H1 (cell line): ENCODE results near the gene DHRS1. TPM values are rescaled to one million over a fixed set of nuclear protein-coding genes. Genes with fewer than 3 reads are reported as not detected.

Source experiments
- CTCF ChIA-PET: fragments of 300-600 bp; sonication (Branson Sonifier 250); formaldehyde crosslinking; loops from one replicate; lab custom pipeline; 2021; ENCODE audit not compliant: partially characterized antibody; lab: Charles Lee
- POLR2A ChIA-PET: fragments of 300-600 bp; sonication (Branson Sonifier 250); formaldehyde crosslinking; loops from one replicate; lab custom pipeline; 2021; ENCODE audit warnings: inconsistent platforms; ENCODE audit not compliant: partially characterized antibody; lab: Charles Lee
- DNase-seq, 2 experiments: peaks; one replicate each; pipeline versions ENCODE4 v3.0.0 to v3.0.0-alpha.2; 2010 to 2022; ENCODE audit warnings: low spot score in 2 of 2, low read depth in 1 of 2, mixed read lengths in 1 of 2
- FAIRE-seq: peaks from 2 replicates; lab custom pipeline; 2011; peaks lifted over from hg19 to GRCh38; lab: Jason Lieb, UNC
- H2AFZ ChIP-seq: 2 replicates; pipeline ENCODE4 v1.8.1; 2012; ENCODE audit warnings: low read length, inconsistent platforms
- H2AK5ac ChIP-seq: 2 replicates; pipeline ENCODE4 v1.6.1; 2013; ENCODE audit warnings: low read depth, low read length
- H2BK120ac ChIP-seq: replicated peaks from 2 replicates; pipeline ENCODE3; 2013; ENCODE audit warnings: low read depth, low read length, inconsistent platforms
- H2BK12ac ChIP-seq: 2 replicates; pipeline ENCODE4 v1.6.1; 2013; ENCODE audit warnings: low read depth, low read length
- H2BK15ac ChIP-seq: 2 replicates; pipeline ENCODE4 v1.6.1; 2013; ENCODE audit warnings: low read length
- H2BK20ac ChIP-seq: 2 replicates; pipeline ENCODE4 v1.6.1; 2013; ENCODE audit warnings: low read length
- H2BK5ac ChIP-seq: 2 replicates; pipeline ENCODE4 v1.6.1; 2013; ENCODE audit warnings: low read depth, low read length
- H3K14ac ChIP-seq: 2 replicates; pipeline ENCODE4 v1.6.1; 2013; ENCODE audit warnings: inconsistent platforms; ENCODE audit not compliant: insufficient read length
- H3K18ac ChIP-seq: 2 replicates; pipeline ENCODE4 v1.6.1; 2013; ENCODE audit warnings: low read length; ENCODE audit errors: extremely low read depth
- H3K23ac ChIP-seq: 2 replicates; pipeline ENCODE4 v1.6.1; 2013; ENCODE audit warnings: inconsistent platforms; ENCODE audit not compliant: insufficient read length
- H3K23me2 ChIP-seq: 2 replicates; pipeline ENCODE4 v1.6.1; 2013; ENCODE audit warnings: low read depth, low read length
- H3K27ac ChIP-seq: 2 replicates; pipeline ENCODE4 v1.6.1; 2011; ENCODE audit warnings: low read depth, low read length, inconsistent platforms
- H3K27me3 ChIP-seq, 4 experiments: replicated peaks in 1 of 4; 1 replicate in 1 of 4; 2 replicates in 3 of 4; pipeline versions ENCODE4 v1.6.1 to v1.8.1; 2011 to 2013; ENCODE audit warnings: low read length in 3 of 4, mild to moderate bottlenecking in 3 of 4, inconsistent platforms in 2 of 4, mixed read lengths in 2 of 4, moderate library complexity in 1 of 4; ENCODE audit not compliant: control insufficient read depth in 3 of 4, insufficient read depth in 3 of 4; ENCODE audit errors: extremely low read depth in 1 of 4
- H3K36me3 ChIP-seq, 4 experiments: 2 replicates each; pipeline versions ENCODE4 v1.6.1 to v1.8.1; 2011 to 2013; ENCODE audit warnings: mild to moderate bottlenecking in 4 of 4, low read length in 3 of 4, moderate library complexity in 2 of 4, control low read depth in 1 of 4, inconsistent platforms in 1 of 4; ENCODE audit not compliant: insufficient read depth in 4 of 4, control insufficient read depth in 2 of 4
- H3K4ac ChIP-seq: replicated peaks from 2 replicates; pipeline ENCODE3; 2013; ENCODE audit warnings: low read length, low read depth, mixed read lengths, inconsistent platforms; ENCODE audit not compliant: insufficient read length
- H3K4me1 ChIP-seq, 4 experiments: replicated peaks in 1 of 4; 1 replicate in 1 of 4; 2 replicates in 3 of 4; pipeline versions ENCODE4 v1.6.1 to v1.8.1; 2011 to 2013; ENCODE audit warnings: low read length in 3 of 4, inconsistent platforms in 2 of 4, mixed read lengths in 1 of 4; ENCODE audit not compliant: insufficient read depth in 4 of 4, control insufficient read depth in 3 of 4
- H3K4me2 ChIP-seq, 2 experiments: 2 replicates each; pipeline versions ENCODE4 v1.6.1 to v1.8.1; 2011 to 2013; ENCODE audit warnings: low read depth in 2 of 2, low read length in 2 of 2, control low read depth in 1 of 2, inconsistent platforms in 1 of 2, mild to moderate bottlenecking in 1 of 2; ENCODE audit not compliant: insufficient read depth in 1 of 2
- H3K4me3 ChIP-seq, 4 experiments: fragments of 200-600, 300-600 bp in 1 of 4; sonication (generic), shearing (Covaris generic), sonication (Bioruptor Twin) in 1 of 4; 2 replicates each; pipeline versions ENCODE4 v1.5.1 to v1.8.1; 2011 to 2016; ENCODE audit warnings: low read length in 4 of 4, low read depth in 3 of 4, control low read depth in 2 of 4, inconsistent platforms in 2 of 4, mild to moderate bottlenecking in 2 of 4, mixed read lengths in 1 of 4, moderate library complexity in 1 of 4; ENCODE audit not compliant: insufficient read depth in 2 of 4; ENCODE audit errors: extremely low read depth in 1 of 4
- H3K56ac ChIP-seq: replicated peaks from 2 replicates; pipeline ENCODE3; 2013; ENCODE audit warnings: low read depth, mild to moderate bottlenecking, mixed read lengths, low read length, inconsistent platforms; ENCODE audit not compliant: insufficient read length
- H3K79me1 ChIP-seq: 2 replicates; pipeline ENCODE4 v1.6.1; 2013; ENCODE audit warnings: low read depth, low read length, control low read depth
- H3K79me2 ChIP-seq, 2 experiments: 2 replicates each; pipeline versions ENCODE4 v1.6.1 to v1.8.1; 2012 to 2013; ENCODE audit warnings: low read length in 2 of 2, mild to moderate bottlenecking in 2 of 2, inconsistent platforms in 1 of 2; ENCODE audit not compliant: insufficient read depth in 2 of 2, control insufficient read depth in 1 of 2
- H3K9ac ChIP-seq, 4 experiments: replicated peaks in 1 of 4; 1 replicate in 1 of 4; 2 replicates in 3 of 4; pipeline versions ENCODE4 v1.6.1 to v1.8.1; 2011 to 2013; ENCODE audit warnings: low read depth in 3 of 4, low read length in 3 of 4, control low read depth in 2 of 4, mild to moderate bottlenecking in 2 of 4, moderate library complexity in 2 of 4, inconsistent platforms in 1 of 4; ENCODE audit errors: extremely low read depth in 1 of 4
- H3K9me3 ChIP-seq, 2 experiments: 2 replicates each; pipeline versions ENCODE4 v1.6.1 to v1.8.1; 2012 to 2013; ENCODE audit warnings: mild to moderate bottlenecking in 2 of 2, moderate library complexity in 2 of 2, control low read depth in 1 of 2, inconsistent platforms in 1 of 2, low read depth in 1 of 2, low read length in 1 of 2, mixed read lengths in 1 of 2; ENCODE audit not compliant: insufficient read depth in 2 of 2
- H4K20me1 ChIP-seq, 2 experiments: replicated peaks in 1 of 2; 2 replicates each; pipeline versions ENCODE3 to v1.8.1; 2011 to 2013; ENCODE audit warnings: inconsistent platforms in 2 of 2, low read length in 2 of 2, mild to moderate bottlenecking in 1 of 2; ENCODE audit not compliant: insufficient read depth in 2 of 2, control insufficient read depth in 1 of 2
- H4K5ac ChIP-seq: 2 replicates; pipeline ENCODE4 v1.6.1; 2013; ENCODE audit warnings: low read length, low read depth, mixed read lengths, inconsistent platforms; ENCODE audit not compliant: insufficient read length
- H4K8ac ChIP-seq: 2 replicates; pipeline ENCODE4 v1.8.0; 2013; ENCODE audit warnings: mild to moderate bottlenecking, moderate library complexity, low read length, inconsistent platforms; ENCODE audit not compliant: insufficient read depth; ENCODE audit errors: extremely low read depth
- H4K91ac ChIP-seq: replicated peaks from 2 replicates; pipeline ENCODE3; 2013; ENCODE audit warnings: low read length, mixed read lengths, inconsistent platforms; ENCODE audit not compliant: insufficient read length
- CBX5 ChIP-seq: fragments of 300-800, 300-1000 bp; sonication (generic); IDR thresholded peaks from 2 replicates; pipeline ENCODE4 v1.7.1; 2016; ENCODE audit warnings: antibody characterized with exemption, low read length, low read depth
- CBX8 ChIP-seq: fragments of 300-800, 300-1000 bp; sonication (generic); IDR thresholded peaks from 2 replicates; pipeline ENCODE4 v1.7.1; 2016; ENCODE audit warnings: low read depth, low read length, borderline replicate concordance
- EZH2 ChIP-seq: fragments of 200-600 bp; sonication (generic); IDR thresholded peaks from 2 replicates; pipeline ENCODE4 v1.7.1; 2012; ENCODE audit warnings: low read depth, mild to moderate bottlenecking, moderate library complexity, low read length, inconsistent platforms; ENCODE audit not compliant: severe bottlenecking
- POLR2AphosphoS5 ChIP-seq: IDR thresholded peaks from 2 replicates; pipeline ENCODE4 v1.6.1; 2011; ENCODE audit warnings: low read depth, low read length
- RFX5 ChIP-seq: IDR thresholded peaks from 2 replicates; pipeline ENCODE4 v1.6.1; 2011; ENCODE audit warnings: low read depth, low read length, improper control_type of control experiment, borderline replicate concordance
- RXRA ChIP-seq: IDR thresholded peaks from 2 replicates; pipeline ENCODE4 v1.6.1; 2011; ENCODE audit warnings: low read depth, mild to moderate bottlenecking, low read length, moderate library complexity; ENCODE audit not compliant: insufficient read depth
- TAF1 ChIP-seq: IDR thresholded peaks from 2 replicates; pipeline ENCODE4 v1.6.1; 2011; ENCODE audit warnings: mild to moderate bottlenecking, low read depth, low read length
- YY1 ChIP-seq: IDR thresholded peaks from 2 replicates; pipeline ENCODE4 v1.6.1; 2011; ENCODE audit warnings: low read depth, mild to moderate bottlenecking, low read length
- WGBS, 2 experiments: shearing (Covaris generic) in 1 of 2; methylation state at CpG; one replicate each; pipeline versions ENCODE4 v1.1.6 to v1.1.7; 2013 to 2015; ENCODE audit warnings: low lambda C conversion rate in 2 of 2, mixed read lengths in 2 of 2, inconsistent platforms in 1 of 2, low coverage in 1 of 2, missing lambda C conversion rate in 1 of 2; ENCODE audit not compliant: insufficient replicate concordance in 2 of 2, insufficient coverage in 1 of 2, insufficient read length in 1 of 2; ENCODE audit errors: extremely low coverage in 1 of 2, missing lambda C conversion rate in 1 of 2; 5-methylcytosine and 5-hydroxymethylcytosine counted together
- polyA plus RNA-seq, 7 experiments: library from polyadenylated mRNA; depleted of rRNA in 3 of 7; stranded (reverse) in 5 of 7; unstranded in 2 of 7; fragments of >200 nt in 5 of 7; fragments of 200-250 nt in 2 of 7; gene quantifications; 1 replicate in 5 of 7; 2 replicates in 1 of 7; 4 replicates in 1 of 7; pipeline versions ENCODE4 v1.2.1 to v1.2.3, GENCODE V29; 2011 to 2013; ENCODE audit warnings: missing spikeins in 2 of 7, mixed read lengths in 2 of 7
- total RNA-seq: library from RNA; stranded (reverse); fragmentation: NEBNext Ultra II Directional; extraction: Animal tissue kit (Norgen Biotek cat#: 25700); gene quantifications from 2 replicates; pipeline ENCODE4 v1.2.1, GENCODE V29; 2021
- TF ChIP-seq, protein P1 (sequence below): IDR thresholded peaks from 2 replicates; pipeline ENCODE4 v1.6.1; 2012; ENCODE audit warnings: low read length, inconsistent platforms
- TF ChIP-seq, protein P2 (sequence below): IDR thresholded peaks from 2 replicates; pipeline ENCODE4 v1.6.1; 2012; ENCODE audit warnings: inconsistent platforms

The DHRS1 gene
- total and polyA plus RNA-seq, 2 of the 8 experiments (the other 6 are each of a cell fraction or from before 2014, with no cell fraction given), result 8.8 to 31.7 TPM

DNA sequence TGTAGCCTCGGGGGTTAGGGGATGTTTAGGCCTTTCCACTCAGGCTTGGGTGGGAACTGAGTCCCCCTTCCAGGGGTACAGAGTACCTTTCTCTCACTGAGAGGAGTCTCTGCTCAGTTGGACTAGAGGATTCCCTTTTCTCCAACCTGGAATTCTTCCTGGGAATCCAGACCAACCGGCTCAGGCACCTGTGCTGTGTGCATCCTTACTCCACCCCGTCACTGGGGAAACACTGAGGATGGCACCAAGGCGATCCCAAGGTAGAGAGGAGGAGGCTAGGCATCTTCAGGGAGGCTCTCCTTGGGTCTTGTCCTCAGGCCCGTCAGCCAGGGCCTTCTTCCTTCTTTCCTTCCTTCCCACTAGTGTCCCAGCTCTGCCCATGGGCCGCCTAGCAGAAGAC is 35.7 kb downstream of the DHRS1 start:
- Histone ChIP-seq H3K14ac (no peak overlapping the region), H2AK5ac (no peak overlapping the region), H2BK12ac (0 out of 2 replicates have a peak overlapping the region, but pooled peaks have one; percentile 27), H3K56ac (no peak overlapping the region), H3K9ac (no peak overlapping the region), H3K79me2 (no peaks in the 10 kb centered on the region), H4K20me1 (peaks cover 0 to 2% of the 10 kb centered on the region in 2 experiments), H3K4me2 (no peak overlapping the region), H3K4me3 (no peak overlapping the region), H3K23me2 (0 out of 2 replicates have a peak, but pooled peaks cover 1% of the 10 kb centered on the region), H2BK15ac (no peak overlapping the region), H2BK20ac (no peak overlapping the region), H3K36me3 (no peaks in the 10 kb centered on the region; a peak in 3 of 8 replicates), H2BK120ac (no peak overlapping the region), H3K27ac (no peak overlapping the region), H4K91ac (no peak overlapping the region), H3K4me1 (peaks cover 0 to 2% (median 0%) of the 10 kb centered on the region in 4 experiments; a peak in 1 of 7 replicates), H3K4ac (no peak overlapping the region), H2AFZ (no peak overlapping the region), H3K23ac (no peak overlapping the region), H2BK5ac (no peak overlapping the region), H3K9me3 (no peaks in the 10 kb centered on the region), H4K8ac (no peak overlapping the region; the same call in 1 of the 2 replicates), H4K5ac (no peak overlapping the region), H3K79me1 (no peaks in the 10 kb centered on the region), H3K18ac (no peak overlapping the region; the same call in 1 of the 2 replicates), H3K27me3 (no peaks in the 10 kb centered on the region)
- TF ChIP-seq, protein P1, sequence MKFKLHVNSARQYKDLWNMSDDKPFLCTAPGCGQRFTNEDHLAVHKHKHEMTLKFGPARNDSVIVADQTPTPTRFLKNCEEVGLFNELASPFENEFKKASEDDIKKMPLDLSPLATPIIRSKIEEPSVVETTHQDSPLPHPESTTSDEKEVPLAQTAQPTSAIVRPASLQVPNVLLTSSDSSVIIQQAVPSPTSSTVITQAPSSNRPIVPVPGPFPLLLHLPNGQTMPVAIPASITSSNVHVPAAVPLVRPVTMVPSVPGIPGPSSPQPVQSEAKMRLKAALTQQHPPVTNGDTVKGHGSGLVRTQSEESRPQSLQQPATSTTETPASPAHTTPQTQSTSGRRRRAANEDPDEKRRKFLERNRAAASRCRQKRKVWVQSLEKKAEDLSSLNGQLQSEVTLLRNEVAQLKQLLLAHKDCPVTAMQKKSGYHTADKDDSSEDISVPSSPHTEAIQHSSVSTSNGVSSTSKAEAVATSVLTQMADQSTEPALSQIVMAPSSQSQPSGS, result no peak
- TF ChIP-seq YY1 (no peak), TAF1 (no peak), RFX5 (no peak), RXRA (no peak), EZH2 (no peak), CBX8 (no peak), POLR2AphosphoS5 (no peak), CBX5 (no peak)
- TF ChIP-seq, protein P2, sequence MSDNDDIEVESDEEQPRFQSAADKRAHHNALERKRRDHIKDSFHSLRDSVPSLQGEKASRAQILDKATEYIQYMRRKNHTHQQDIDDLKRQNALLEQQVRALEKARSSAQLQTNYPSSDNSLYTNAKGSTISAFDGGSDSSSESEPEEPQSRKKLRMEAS, result no peak
- CTCF ChIA-PET, result interaction anchor here (0.7 to 6.2 kb wide), 7 partner anchors 8 to 68 kb away, joined by 3 to 30 read pairs (median 9); partner anchors contain the start of gene TINF2
- DNase-seq (no peak), FAIRE-seq (no peak)
- POLR2A ChIA-PET, result interaction anchor here (0.8 to 2.5 kb wide), 8 partner anchors 11 to 161 kb away, joined by 3 to 12 read pairs (median 4); partner anchors contain the start of genes CIDEB and TINF2
- 95% methylated on average over 5 of the region's 6 CpGs; no CpG with 5 or more reads in 1 of the 2 experiments for WGBS, 2 experiments
